Thoracic aorta endothelial cell (primary cell): ENCODE results near the gene PLD5. TPM values are rescaled to one million over a fixed set of nuclear protein-coding genes. Genes with fewer than 3 reads are reported as not detected.

Source experiments
- small RNA-seq: library from RNA; depleted of rRNA; stranded (forward); fragments of <200 nt; gene quantifications from one replicate; pipeline ENCODE3, GENCODE V24; 2012
- total RNA-seq: library from RNA; depleted of rRNA; stranded (reverse); fragments of >200 nt; gene quantifications from 2 replicates; pipeline ENCODE4 v1.2.3, GENCODE V29; 2012

PLD5 gene
- total RNA-seq, result not detected in 2 replicates

GRCh38 chr1:242524571-242525359, at the start of gene PLD5:
Gene PLD5 (minus strand): TSS chr1:242524697.

Small RNA genes within 50 kb of the gene (small RNA-seq; reads per million reads assigned to genes)
- gene AL360271.2 (not detected), gene RN7SKP12 (not detected)
